SU-DHL-6 (cell line): ENCODE data around the gene COL11A1.

ENCODE experiments used
- EZH2phosphoT487 ChIP-seq: fragments of 200-600 bp; sonication (generic), shearing (Covaris generic); conservative IDR thresholded peaks from 2 replicates; pipeline ENCODE4 v1.6.1; 2018; ENCODE audit warnings: mild to moderate bottlenecking, antibody characterized with exemption, low read length, moderate library complexity, mixed read lengths
- TF ChIP-seq, protein P1 (sequence below): fragments of 200-600 bp; sonication (generic); IDR thresholded peaks from one replicate; pipeline ENCODE4 v1.5.1; 2017; ENCODE audit warnings: antibody characterized with exemption, mild to moderate bottlenecking, low read length, moderate library complexity; ENCODE audit not compliant: insufficient read depth, poor library complexity, severe bottlenecking

DNA sequence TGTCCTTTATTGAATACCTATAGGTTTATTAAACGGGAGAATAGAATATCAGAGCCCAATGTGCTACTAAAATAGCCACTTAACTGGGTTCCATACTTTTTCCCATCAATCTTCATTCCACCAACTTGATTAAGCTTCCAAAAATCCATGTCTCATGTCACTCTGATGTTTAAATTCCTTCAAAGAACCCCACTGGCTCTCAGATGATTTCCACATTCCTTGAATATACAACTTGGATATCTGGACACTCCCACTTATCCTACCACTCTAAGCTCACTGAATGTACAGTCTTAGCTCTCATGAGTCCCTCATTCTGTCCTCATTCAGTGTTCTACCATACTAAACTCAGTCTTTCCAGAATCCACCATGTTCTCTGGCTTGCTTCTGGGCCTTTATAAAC is 21.1 kb downstream of the COL11A1 start:
- TF ChIP-seq, protein P1, sequence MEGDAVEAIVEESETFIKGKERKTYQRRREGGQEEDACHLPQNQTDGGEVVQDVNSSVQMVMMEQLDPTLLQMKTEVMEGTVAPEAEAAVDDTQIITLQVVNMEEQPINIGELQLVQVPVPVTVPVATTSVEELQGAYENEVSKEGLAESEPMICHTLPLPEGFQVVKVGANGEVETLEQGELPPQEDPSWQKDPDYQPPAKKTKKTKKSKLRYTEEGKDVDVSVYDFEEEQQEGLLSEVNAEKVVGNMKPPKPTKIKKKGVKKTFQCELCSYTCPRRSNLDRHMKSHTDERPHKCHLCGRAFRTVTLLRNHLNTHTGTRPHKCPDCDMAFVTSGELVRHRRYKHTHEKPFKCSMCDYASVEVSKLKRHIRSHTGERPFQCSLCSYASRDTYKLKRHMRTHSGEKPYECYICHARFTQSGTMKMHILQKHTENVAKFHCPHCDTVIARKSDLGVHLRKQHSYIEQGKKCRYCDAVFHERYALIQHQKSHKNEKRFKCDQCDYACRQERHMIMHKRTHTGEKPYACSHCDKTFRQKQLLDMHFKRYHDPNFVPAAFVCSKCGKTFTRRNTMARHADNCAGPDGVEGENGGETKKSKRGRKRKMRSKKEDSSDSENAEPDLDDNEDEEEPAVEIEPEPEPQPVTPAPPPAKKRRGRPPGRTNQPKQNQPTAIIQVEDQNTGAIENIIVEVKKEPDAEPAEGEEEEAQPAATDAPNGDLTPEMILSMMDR: no peak
- TF ChIP-seq EZH2phosphoT487: no peak
